ENCODE measurements around the gene MED9. TPM values are rescaled to one million over a fixed set of nuclear protein-coding genes. Genes with fewer than 3 reads are reported as not detected.
A peak's percentile ranks its signal among the peaks of the same experiment; 100 is the strongest.
"Not testable (repeated sequence)": the region's sequence is repeated elsewhere in the genome, so short reads cannot be mapped to it uniquely, and the experiment has no call there.

Gene MED9
- polyA plus RNA-seq, 4 donors = 20.9 to 23.5 (median 22.3) TPM

DNA sequence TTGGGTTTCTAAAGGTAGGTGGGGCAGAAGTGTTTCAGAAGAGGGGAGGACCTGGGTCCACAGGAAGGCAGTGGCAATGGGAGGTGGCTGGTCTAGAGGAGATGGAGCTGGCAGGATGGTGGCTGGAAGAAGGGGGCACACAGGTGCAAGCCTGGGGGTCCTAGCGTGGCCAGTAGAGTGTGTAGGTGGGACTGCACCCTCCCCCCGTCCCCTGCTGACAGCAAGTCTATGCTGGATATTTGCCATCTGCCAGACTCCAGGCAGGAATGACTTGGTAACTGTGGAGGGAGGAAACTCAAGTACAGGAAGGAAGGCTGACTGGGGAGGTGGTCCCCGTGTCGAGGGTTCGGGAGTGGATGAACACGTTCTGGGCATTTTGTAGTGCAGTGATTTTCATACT, 8.6 kb downstream of the MED9 start:
- no peak for DNase-seq (ENCODE audit: low read depth in 4 of 4, low spot score in 2 of 4)

DNA sequence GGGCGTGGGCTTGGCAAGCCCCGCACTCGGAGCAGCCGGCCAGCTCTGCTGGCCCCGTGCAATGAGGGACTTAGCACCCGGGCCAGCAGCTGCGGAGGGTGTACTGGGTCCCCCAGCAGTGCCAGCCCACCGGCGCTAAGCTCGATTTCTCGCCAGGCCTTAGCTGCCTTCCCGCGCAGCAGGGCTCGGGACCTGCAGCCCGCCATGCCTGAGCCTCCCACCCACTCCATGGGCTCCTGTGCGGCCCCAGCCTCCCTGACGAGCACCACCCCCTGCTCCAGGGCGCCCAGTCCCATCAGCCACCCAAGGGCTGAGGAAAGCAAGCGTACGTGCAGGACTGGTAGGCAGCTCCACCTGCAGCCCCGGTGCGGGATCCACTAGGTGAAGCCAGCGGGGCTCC, 9.6 kb downstream of the MED9 start:
- DNase-seq (ENCODE audit: low read depth in 4 of 4, low spot score in 2 of 4) = not testable (repeated sequence)

DNA sequence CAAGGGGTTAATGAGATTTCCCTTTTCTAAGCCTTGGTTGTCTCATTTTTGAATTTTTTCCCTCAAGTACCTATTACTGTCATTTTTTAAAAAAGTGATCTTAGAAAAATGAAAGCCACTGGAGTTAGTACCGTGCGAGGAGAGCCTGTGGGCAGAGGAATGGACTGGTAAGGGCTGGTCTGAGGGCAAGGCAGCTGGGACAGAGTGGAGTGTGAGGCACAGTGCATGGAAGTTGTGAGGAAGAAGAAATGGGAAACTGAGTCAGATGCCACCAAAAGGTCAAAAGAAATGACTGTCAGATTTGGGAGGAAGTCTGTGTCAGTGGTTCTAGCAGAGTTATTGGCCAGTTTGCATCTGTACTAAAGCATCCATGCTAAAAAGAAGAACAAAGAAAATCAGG, 11.2 kb downstream of the MED9 start:
- DNase-seq (ENCODE audit: low read depth in 4 of 4, low spot score in 2 of 4) = no peak

DNA sequence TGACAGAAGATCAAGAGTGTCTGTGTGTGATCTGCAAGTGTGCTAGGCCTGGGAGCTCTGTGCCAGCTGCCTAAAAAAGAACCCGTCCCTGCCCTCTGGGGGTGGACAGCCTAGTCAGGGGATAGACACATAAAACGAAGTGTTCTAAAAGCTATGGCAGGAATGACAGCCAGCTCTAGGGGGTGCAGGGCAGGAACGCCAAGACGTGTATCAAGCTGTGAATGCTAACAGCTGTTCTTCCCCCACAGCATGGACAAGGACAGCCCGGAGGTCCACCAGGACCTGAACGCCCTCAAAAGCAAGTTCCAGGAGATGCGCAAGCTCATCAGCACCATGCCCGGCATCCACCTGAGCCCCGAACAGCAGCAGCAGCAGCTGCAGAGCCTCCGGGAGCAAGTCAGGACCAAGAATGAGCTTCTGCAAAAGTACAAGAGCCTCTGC, 14.3 kb downstream of the MED9 start:
- no peak for DNase-seq (ENCODE audit: low read depth in 4 of 4, low spot score in 2 of 4)

DNA sequence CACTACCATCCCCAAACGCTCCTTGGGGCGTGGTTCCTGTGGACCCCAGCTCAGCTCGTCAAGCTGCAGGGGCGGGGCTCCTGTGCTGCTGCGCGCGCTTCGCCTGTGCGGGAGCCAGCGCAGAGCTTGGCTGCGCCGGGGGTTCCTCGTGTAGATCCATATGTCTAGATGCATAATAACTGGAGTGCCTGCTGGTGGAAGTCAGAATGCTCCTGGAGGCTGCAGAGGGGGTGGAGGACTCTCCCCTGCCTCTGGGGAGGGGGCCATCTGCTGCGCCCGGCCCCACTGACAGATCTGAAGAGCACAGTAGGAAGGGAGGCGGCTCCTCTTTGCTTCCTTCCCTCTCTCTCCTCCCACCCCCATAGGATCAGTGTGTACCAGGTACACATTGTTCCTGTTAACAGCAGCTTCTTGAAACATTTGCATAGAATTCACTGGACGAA, 14.8 kb downstream of the MED9 start:
- no peak for DNase-seq (ENCODE audit: low read depth in 4 of 4, low spot score in 2 of 4)

DNA sequence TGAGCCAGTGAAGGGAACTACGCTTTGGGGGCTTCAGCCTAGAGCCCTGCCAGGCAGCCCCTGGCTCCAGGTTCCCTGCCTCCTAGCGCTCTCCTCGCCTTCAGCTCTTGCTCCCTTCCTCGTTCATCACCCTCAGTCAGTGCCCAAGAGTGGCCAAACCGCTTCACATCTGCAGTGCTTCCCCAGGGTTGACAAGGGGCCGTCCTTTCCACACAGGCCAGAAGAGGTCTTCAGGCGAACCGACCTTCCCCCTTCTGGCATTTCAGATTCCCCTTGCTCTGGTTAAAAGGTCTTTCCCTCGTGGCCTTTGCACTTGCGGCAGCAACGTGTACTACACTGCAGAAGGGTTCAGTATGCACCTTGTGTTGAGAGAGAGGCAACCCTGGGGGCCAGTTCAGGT, 15.3 kb downstream of the MED9 start:
- no peak for DNase-seq (ENCODE audit: low read depth in 4 of 4, low spot score in 2 of 4)

DNA sequence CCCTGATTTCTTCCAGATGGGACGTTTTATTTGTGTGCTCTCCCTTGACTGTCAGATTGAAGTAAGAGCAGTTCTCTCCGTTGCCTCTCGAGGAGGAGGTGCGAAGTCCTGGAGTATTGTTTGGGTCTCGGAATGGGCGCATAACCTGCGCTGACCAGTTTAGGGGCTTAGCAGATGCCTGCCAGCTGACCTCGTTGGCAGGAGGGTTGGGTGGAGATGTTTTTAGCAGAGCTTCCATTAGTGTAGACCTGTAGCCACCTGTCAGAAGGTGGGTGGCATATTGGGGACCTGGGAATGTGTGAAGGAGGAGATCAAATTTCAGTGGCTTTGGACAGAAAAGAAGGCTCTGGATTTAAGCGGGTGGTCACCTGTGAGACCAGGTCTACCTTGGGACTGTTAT, 15.8 kb downstream of the MED9 start:
- no peak for DNase-seq (ENCODE audit: low read depth in 4 of 4, low spot score in 2 of 4)

DNA sequence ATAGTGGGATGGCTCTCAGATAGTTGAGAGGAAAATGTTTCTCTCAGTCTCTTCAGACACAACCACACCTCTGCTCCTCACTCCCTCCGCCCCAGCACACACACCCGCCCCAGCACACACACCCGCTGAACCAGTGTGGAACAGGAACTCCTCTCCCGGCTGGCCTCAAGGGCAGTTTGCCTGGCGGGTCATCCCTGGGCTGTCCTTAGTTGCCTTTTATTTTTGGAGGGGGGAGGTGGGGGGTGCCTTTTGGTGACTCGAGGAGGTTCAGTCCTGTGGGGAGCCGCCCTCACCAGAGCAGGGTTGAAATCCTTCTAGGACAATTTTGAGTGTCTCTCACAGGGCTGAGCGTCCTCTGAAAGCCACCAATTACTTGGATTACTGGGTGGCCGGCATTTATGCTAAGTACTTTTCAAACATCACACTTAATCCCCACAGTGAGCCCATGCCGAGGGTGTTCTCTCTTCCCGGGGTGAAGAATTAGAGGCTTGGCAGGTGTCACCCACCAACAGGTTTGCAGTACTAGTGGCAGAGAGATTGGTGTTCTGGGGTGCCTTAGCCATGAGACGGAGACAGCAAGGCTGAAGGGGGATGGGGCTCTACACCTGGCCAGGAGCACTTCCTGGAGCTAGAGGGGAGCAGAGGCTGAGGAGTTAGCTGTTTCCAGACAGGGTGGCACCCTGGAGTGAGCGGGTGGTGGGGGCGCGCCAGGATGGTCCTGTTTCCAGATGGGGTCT, 16.6 kb downstream of the MED9 start:
- no peak for DNase-seq (ENCODE audit: low read depth in 4 of 4, low spot score in 2 of 4)

DNA sequence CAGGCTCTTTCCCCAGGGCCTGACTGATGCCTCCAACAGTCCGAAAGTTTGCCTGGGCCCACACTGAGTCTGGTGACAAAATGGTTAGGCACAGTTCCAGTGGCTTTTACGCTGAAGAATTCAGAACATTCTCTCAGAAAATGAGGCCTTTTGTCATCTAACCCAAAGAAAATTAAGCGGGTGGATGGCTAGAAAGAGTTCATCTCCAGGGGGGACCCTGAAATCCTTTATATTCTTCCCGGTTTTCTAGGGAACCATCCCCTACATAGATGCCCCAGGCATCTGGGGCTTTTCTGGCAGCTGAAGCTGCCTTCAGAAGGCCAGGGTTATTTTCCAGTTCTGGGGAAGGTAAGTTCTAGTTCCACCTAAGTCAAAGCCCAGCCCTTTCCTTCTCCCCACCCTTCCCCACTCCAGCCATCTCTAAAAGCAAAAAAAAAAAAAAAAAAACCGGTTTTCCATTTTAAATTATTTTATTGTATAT, 17.2 kb downstream of the MED9 start:
- DNase-seq (ENCODE audit: low read depth in 4 of 4, low spot score in 2 of 4) = no peak

DNA sequence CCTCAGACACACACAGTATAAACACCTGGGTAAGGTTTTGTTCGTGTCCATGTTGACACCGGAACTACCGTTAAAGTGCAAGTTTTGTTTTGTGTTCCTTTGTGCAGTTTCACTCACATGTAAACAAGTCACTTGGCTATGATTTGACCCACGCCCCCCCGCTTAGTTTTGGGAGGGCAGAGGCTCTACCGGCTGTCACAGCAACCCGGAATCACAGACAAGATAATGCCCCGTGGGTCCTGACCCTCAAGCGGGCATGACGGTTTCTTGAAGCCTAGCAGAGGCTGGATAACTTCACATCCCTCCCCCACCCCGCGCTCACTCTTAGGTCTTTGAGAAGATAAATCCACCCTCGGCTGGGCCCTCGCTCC, 17.7 kb downstream of the MED9 start:
- DNase-seq (ENCODE audit: low read depth in 4 of 4, low spot score in 2 of 4) = no peak

DNA sequence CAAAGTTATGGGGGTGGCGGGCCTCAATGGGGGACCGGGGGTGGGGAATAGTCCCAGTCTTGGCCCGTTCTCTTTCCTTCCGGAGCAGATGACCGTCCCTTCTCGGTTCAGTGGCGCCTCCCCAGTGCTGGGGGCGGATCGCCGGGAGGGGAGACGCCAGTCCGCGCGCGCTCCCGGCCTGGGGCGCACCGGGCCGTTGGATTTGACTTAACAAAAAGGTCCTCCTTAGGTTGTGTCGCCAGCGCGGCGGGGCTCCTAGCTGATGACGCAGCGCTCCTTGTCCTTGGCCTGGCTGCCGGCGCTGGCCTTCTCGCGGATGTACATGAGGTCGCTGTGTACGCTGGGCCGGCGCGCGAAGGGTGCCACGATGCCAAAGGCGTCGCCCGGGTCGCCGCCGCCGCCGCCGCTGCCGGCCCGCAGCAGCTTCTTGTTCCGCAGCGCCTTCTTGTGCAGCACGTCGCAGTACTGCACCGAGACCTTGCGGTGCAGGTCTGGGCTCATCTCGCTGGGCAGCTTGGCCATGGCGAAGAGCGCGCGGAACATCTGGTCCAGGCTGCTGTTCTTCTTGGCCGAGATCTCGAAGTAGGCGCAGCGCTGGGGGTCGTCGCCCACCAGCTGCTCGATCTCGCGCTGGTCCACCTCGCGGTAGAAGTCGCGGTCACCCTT, 18.2 kb downstream of the MED9 start:
- DNase-seq (ENCODE audit: low read depth in 4 of 4, low spot score in 2 of 4) = peak in 2 of 4 donors; percentile 25 to 31

DNA sequence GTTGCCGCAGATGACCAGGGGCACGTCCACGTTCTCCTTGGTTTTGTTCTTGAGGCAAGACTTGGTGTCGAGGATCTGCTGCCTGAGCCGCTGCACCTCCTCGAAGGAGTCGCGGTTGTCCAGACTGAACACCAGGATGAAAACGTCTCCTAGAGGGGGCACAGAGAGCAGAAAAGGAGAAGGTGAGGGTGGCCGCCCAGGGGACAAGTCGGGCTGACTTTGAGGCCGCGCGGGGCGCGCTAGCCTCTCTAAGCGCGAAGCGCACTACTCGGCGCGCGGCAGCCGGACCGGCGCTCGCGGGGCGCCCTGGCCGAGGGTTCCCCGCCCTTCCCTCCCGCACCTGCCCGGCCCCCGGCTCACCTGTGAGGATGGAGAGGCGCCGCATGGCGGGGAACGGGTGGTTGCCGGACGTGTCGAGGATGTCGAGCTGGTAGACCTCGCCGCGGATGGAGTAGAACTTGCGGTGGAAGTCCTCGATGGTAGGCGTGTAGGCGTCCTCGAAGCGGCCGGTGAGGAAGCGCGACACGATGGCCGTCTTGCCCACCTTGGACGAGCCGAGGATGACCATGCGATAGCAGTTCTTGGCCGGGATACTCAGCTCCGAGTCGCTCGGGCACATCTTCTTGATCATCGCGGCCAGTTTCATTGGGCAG, 18.9 kb downstream of the MED9 start:
- DNase-seq (ENCODE audit: low read depth in 4 of 4, low spot score in 2 of 4) = peak in 1 of 4 donors; percentile 41

DNA sequence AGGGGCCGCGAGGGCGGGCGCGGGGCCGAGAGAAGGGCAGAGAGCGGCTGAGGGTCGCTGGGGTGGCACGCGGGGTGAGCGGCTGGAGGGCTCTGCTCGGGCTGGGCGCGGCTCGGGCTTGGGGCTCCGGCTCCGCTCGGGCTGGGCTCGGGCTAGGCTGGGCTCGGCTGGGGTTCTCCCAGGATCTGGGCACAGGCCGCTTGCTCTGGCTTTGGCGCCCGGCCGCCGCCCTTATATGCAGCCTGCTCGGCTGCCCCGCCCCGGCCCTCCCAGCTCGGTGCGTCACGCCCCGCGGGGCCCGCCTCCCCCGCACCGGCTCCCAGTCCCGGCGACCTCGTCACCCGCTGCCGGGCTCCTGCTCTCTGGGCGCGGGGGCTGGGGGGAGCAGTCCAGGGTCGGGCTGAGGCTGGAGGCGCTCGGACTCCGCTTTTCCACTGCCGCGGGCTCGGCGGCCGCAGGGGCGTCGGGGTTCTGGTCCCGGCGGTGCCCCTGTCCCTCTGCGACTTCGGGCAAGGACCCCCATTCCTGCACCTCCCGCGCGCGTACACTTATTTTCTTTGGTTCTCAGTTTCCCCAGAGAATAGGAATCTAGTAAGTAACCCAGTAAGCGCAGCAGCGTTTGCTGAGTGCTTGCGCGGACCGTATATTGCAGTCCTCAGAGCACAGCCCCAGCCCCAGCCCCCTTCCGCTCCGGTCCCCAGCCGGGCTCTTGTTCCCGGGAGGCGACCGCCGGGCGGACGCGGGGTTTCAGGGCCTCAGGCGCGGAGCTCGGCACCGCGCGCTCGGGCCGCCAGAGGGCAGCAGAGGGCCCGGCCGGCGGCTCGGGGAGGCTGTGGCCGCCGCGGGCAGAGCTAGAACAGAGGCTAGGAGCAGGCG, 19.6 kb downstream of the MED9 start, which contains the start of gene RASD1:
Gene RASD1, minus strand, starts transcription at position 207 of the 876 bp plus-strand sequence. CDS start 214 bp downstream, outside the sequence.
- DNase-seq (ENCODE audit: low read depth in 4 of 4, low spot score in 2 of 4) = peak in 2 of 4 donors; percentile 58 to 66

DNA sequence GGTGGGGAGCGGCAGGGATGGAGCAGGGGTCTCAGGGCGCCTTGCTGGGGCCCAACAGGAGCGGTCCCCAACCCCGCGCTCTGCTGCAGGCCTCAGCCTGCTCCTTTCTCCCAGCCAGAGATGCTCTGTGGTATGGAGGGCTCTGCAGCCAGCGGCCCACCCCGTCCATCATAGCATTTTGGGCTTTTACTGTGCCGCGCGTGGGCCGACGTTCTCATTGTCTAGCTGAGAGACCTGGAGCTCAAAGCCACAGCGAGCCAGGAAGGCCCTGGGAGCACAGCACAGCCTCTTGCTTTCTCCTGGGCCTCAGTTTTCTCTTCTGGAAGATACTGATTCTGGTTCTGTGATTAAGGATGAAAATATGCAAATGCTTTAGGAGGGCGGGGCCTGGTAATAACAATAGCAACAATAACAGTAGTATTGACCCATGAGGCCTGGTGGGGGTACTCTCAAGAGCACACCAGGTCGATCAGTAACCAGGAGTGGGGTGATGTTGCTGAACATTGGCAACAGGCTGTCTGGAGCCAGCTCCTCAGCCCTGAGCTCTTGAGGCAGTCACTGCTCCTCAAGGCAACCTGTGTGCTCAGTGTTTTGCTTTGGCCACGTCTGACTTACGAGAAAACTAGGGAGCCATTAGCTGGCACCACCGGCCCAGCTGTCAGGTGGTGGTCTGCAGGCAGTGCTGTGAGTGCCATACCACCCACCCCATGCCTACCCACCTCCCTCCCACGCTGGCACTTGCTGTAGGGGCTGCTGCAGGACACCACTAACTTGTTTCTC, 20.5 kb downstream of the MED9 start:
- no peak for DNase-seq (ENCODE audit: low read depth in 4 of 4, low spot score in 2 of 4)

DNA sequence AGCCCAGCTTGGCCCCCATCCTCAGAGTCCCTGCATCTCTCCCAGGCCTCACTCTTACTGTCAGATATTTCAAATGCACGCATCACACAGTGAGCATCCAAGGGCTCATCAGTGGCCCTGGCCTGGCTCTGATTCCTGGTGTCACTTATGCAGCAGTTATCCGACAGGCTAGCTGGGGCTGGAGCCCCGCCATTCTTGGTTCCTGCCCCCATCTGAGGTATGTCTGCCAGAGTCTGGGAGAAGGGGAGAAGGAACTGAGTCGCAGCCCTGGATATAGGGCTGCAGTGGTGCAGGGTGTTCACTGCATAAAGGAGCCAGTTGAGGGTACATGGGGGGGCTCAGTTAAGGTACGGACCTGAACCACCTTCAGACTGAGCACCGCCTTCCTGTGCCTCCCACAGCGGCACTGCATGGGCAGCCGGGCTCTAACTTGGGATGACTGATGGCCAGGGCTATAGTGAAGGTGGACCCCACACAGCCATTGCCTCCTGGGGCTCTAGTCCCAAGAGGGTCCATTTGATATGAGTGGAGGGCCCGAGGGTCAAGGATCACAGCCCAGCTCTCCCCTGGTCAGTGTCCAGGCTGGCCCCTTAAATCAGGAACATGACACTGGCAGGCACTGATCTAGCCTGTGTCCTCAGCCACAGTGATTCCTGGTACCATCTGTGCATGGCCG, 21.2 kb downstream of the MED9 start:
- no peak for DNase-seq (ENCODE audit: low read depth in 4 of 4, low spot score in 2 of 4)

DNA sequence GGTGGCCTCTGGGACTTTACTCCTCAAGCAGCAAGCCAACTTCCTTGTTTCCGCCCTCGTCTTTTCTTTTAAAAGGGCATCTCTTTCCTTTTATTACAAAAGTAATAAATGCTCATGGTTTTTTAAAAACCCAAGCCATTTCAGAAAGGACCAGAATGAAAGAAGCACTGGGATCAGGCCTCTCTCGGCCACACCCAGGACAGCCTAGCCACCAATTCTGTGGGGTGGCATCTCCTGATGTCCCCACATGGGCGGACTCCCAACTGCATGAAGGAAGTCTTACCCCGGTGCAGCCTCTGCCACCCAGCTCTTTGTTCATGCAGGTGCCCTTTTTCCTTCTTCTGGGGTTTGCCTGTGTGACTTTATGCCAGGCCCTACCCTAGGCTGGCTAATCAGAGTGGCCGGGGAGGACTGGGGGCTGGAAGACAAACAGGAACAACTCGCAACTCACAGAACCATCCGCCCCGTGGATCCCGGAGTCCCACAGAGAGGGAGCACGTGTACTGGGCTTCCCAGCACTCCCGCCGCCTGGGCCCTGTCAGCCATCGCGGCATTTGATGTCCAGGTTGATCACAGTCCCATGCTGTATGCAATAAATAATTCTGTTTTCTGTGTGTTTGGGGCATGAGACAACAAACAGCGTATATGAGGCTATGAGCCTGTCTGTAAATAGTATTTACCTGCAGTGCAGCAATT, 22.0 kb downstream of the MED9 start:
- no peak for DNase-seq (ENCODE audit: low read depth in 4 of 4, low spot score in 2 of 4)

DNA sequence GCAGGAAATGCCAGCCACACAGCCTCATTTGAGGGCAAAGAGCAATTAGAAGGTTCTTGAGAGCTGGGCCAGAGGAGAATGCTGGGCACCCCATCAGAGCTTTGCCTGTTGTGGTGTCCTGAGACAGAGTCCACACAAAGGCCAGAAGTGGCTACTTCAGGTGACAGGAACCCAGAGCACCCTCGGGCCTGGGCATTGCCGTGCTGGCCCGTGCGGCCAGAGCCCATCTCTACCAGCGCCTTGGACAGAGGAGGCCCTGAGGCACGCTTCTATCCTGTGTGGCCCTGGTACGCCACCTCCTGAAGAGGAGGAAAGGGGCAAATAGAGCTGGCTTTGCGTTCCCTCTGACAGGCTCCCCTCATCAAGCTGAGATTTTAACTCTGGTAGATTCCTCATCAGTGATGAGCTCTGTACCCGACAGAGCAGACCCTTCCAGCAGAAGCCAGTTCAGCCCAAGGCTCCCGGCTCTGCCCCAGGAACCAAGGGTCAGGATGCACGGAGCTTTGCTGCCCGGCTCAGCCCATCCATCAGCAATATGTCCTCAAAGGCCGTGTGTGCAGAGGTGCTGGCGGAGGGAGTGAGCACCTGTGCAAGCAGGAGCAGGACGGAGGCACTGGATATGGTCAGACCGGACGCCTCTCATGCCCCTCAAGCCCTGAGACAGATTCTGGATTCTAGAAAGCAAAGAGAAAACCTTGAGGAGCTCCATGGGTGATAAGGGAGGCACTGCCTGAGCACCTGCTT, 22.8 kb downstream of the MED9 start:
- no peak for DNase-seq (ENCODE audit: low read depth in 4 of 4, low spot score in 2 of 4)
